CD4-positive, alpha-beta T cell treated with Interleukin-6 at 100 ng/mL for 8 hours (primary cell): ENCODE data around the gene PFKM.
"Not testable (repeated sequence)": the region's sequence is repeated elsewhere in the genome, so short reads cannot be mapped to it uniquely, and the experiment has no call there.

Source experiments
- DNase-seq: peaks from one replicate; pipeline ENCODE4 v3.0.0-alpha.2; 2020; ENCODE audit warnings: mixed read lengths, low spot score

Gene PFKM

GRCh38 chr12:48111312-48111693 lies 7.9 kb upstream of the PFKM start:
- DNase-seq = not testable (repeated sequence)

GRCh38 chr12:48115957-48116356 lies 3.2 kb upstream of the PFKM start:
- no peak for DNase-seq

- no peak for DNase-seq
Measured at GRCh38 chr12:48118284-48118871, 786 bp upstream of the PFKM start.

GRCh38 chr12:48119834-48120195 lies 651 bp downstream of the PFKM start:
- no peak for DNase-seq

GRCh38 chr12:48121522-48121921 lies 2.4 kb downstream of the PFKM start:
- no peak for DNase-seq

GRCh38 chr12:48122065-48122834 lies 3.1 kb downstream of the PFKM start:
- DNase-seq = no peak

- DNase-seq = no peak
Measured at GRCh38 chr12:48123169-48123568, 4.0 kb downstream of the PFKM start.

- not testable (repeated sequence) for DNase-seq
Measured at GRCh38 chr12:48125542-48125941, 6.4 kb downstream of the PFKM start.

GRCh38 chr12:48125985-48126384 lies 6.8 kb downstream of the PFKM start:
- DNase-seq = no peak

- DNase-seq = no peak
Measured at GRCh38 chr12:48126953-48127630, 7.9 kb downstream of the PFKM start.

- no peak for DNase-seq
Measured at GRCh38 chr12:48128800-48129199, 9.6 kb downstream of the PFKM start.

GRCh38 chr12:48129376-48129775 lies 10.2 kb downstream of the PFKM start:
- DNase-seq = no peak

GRCh38 chr12:48131517-48131916 lies 12.4 kb downstream of the PFKM start:
- no peak for DNase-seq

- DNase-seq = no peak
Measured at GRCh38 chr12:48132826-48133225, 13.7 kb downstream of the PFKM start.

GRCh38 chr12:48135027-48135426 lies 15.9 kb downstream of the PFKM start:
- no peak for DNase-seq

GRCh38 chr12:48142818-48143674 lies 23.9 kb downstream of the PFKM start:
- no peak for DNase-seq

GRCh38 chr12:48143898-48144297 lies 24.7 kb downstream of the PFKM start:
- no peak for DNase-seq

- no peak for DNase-seq
Measured at GRCh38 chr12:48145981-48146380, 26.8 kb downstream of the PFKM start.

- DNase-seq = no peak
Measured at GRCh38 chr12:48151103-48151771, 32.1 kb downstream of the PFKM start.

GRCh38 chr12:48155786-48156185 lies 36.6 kb downstream of the PFKM start:
- DNase-seq = not testable (repeated sequence)

- no peak for DNase-seq
Measured at GRCh38 chr12:48156652-48157017, 37.5 kb downstream of the PFKM start.
